Measurements from ENCODE around the gene SRCAP.

DNA sequence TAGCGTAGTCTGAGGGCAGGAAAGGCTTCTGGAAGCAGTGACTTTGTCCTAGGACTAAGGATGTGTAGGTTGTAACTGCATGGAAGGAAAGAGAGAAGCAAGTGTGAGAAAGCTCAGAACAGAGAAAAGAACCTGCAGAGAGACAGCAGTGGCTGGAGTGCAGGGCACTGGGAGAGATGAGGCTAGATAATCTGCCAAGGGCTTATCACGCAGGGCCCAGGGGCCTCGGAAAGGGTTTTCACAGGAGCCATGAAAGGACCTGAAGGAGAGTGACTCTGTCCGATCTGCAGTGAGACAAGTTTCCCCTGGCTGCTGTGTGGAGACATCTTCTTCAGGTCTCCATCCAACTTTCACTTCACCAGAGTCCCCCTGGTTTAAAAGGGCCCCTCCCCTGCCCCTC, 7.1 kb upstream of the SRCAP start:
- no peak for TF ChIP-seq CTCF (optimal IDR thresholded peaks at IDR 0.05 in 1 of 3, IDR thresholded peaks at IDR 0.05 in 1 of 3, conservative IDR thresholded peaks at IDR 0.05 in 1 of 3; ENCODE audit: extremely low read depth in 1 of 3, insufficient read depth in 2 of 3, low read length in 3 of 3)
- TF ChIP-seq EZH2 (IDR thresholded peaks at IDR 0.05; ENCODE audit: low read length), result no peak

Measured in keratinocyte (primary cell).